GM13976 (cell line): ENCODE data around the gene GLI2.

Source experiments
- DNase-seq: peaks from one replicate; pipeline ENCODE4 v3.0.0; 2012; ENCODE audit warnings: low spot score
- CTCF ChIP-seq: IDR thresholded peaks from 2 replicates; pipeline ENCODE4 v1.5.1; 2012; ENCODE audit warnings: borderline replicate concordance, mild to moderate bottlenecking; ENCODE audit not compliant: insufficient read depth; ENCODE audit errors: extremely low read depth, missing control alignments, control extremely low read depth
- in situ Hi-C: fragments of 300-500 bp; cut with MboI; formaldehyde crosslinking; loops from one replicate; pipeline ENCODE4 v1.12.0; 2022; ENCODE audit warnings: low sequenced_read_pairs, mixed read lengths, inconsistent platforms; ENCODE audit not compliant: unreplicated experiment

GLI2 gene

GRCh38 chr2:120726245-120726644, 9.4 kb upstream of the GLI2 start:
- in situ Hi-C loops: no loop called here
- TF ChIP-seq CTCF: no peak
- DNase-seq: no peak

GRCh38 chr2:120729406-120730399, 6.0 kb upstream of the GLI2 start:
- in situ Hi-C loops: no loop called here
- TF ChIP-seq CTCF: no peak
- DNase-seq: no peak

- no peak for TF ChIP-seq CTCF
- DNase-seq: no peak
- in situ Hi-C loops: no loop called here
Measured at GRCh38 chr2:120731175-120731574, 4.5 kb upstream of the GLI2 start.

GRCh38 chr2:120732506-120733237, 3.0 kb upstream of the GLI2 start:
- TF ChIP-seq CTCF: no peak
- in situ Hi-C loops: no loop called here
- no peak for DNase-seq

- in situ Hi-C loops: no loop called here
- TF ChIP-seq CTCF: no peak
- no peak for DNase-seq
Measured at GRCh38 chr2:120733238-120733932, 2.3 kb upstream of the GLI2 start.
